Activated naive CD4-positive, alpha-beta T cell treated with anti-CD3 and anti-CD28 coated beads, Interleukin-2, amount 50 U/mL, for 24 hours (primary cell): ENCODE results near the gene TMEM151A.
A peak's percentile ranks its signal among the peaks of the same experiment; 100 is the strongest.
"Not testable (repeated sequence)": the region's sequence is repeated elsewhere in the genome, so short reads cannot be mapped to it uniquely, and the experiment has no call there.

Experiments used
- H3K27ac Mint-ChIP-seq: one replicate; pipeline ENCODE4 v1.8.0; 2021; ENCODE audit warnings: mild to moderate bottlenecking, mixed read lengths
- H3K27me3 Mint-ChIP-seq: one replicate; pipeline ENCODE4 v1.8.0; 2021; ENCODE audit warnings: mixed read lengths
- H3K36me3 Mint-ChIP-seq: one replicate; pipeline ENCODE4 v1.8.0; 2021; ENCODE audit warnings: mixed read lengths
- H3K4me1 Mint-ChIP-seq: one replicate; pipeline ENCODE4 v1.8.0; 2021; ENCODE audit warnings: mixed read lengths
- H3K4me3 Mint-ChIP-seq: one replicate; pipeline ENCODE4 v1.8.0; 2021; ENCODE audit warnings: mild to moderate bottlenecking, mixed read lengths
- H3K9me3 Mint-ChIP-seq: one replicate; pipeline ENCODE4 v1.8.0; 2021; ENCODE audit warnings: mixed read lengths

Gene TMEM151A

GRCh38 chr11:66276619-66277018 lies 15.1 kb upstream of the TMEM151A start:
- not testable (repeated sequence) for H3K27ac Mint-ChIP-seq, H3K36me3 Mint-ChIP-seq, H3K9me3 Mint-ChIP-seq, H3K4me3 Mint-ChIP-seq, H3K27me3 Mint-ChIP-seq
- peaks cover 32% of the 10 kb centered on the region for H3K4me1 Mint-ChIP-seq

GRCh38 chr11:66277064-66277463 lies 14.6 kb upstream of the TMEM151A start:
- peaks cover 31% of the 10 kb centered on the region for H3K4me1 Mint-ChIP-seq
- H3K4me3 Mint-ChIP-seq, result peak overlapping the region; percentile 26
- H3K27me3 Mint-ChIP-seq, H3K9me3 Mint-ChIP-seq, H3K36me3 Mint-ChIP-seq, H3K27ac Mint-ChIP-seq: not testable (repeated sequence)

- peak within 1 kb of the TSS; percentile 62 for H3K27ac Mint-ChIP-seq
- H3K9me3 Mint-ChIP-seq, result no peaks in the 10 kb centered on the region
- H3K27me3 Mint-ChIP-seq, result peaks cover 1% of the 10 kb centered on the region
- H3K36me3 Mint-ChIP-seq, result peaks cover 5% of the 10 kb centered on the region
- peaks cover 34% of the 10 kb centered on the region for H3K4me1 Mint-ChIP-seq
- H3K4me3 Mint-ChIP-seq, result peak within 1 kb of the TSS; percentile 66
Measured at GRCh38 chr11:66277471-66278362, 14.0 kb upstream of the TMEM151A start, which contains the start of gene CNIH2. TSS of gene CNIH2 (plus strand) at chr11:66278175. CDS start at chr11:66278457, 282 bp downstream.

- Mint-ChIP-seq H3K27ac (peak overlapping the region; percentile 62), H3K27me3 (peaks cover 1% of the 10 kb centered on the region), H3K4me3 (peak overlapping the region; percentile 66), H3K9me3 (no peaks in the 10 kb centered on the region), H3K36me3 (peaks cover 2% of the 10 kb centered on the region), H3K4me1 (peaks cover 37% of the 10 kb centered on the region)
Measured at GRCh38 chr11:66278363-66279091, 13.2 kb upstream of the TMEM151A start.

- Mint-ChIP-seq H3K4me3 (peak overlapping the region; percentile 66), H3K27ac (no peak overlapping the region), H3K27me3 (peaks cover 1% of the 10 kb centered on the region), H3K36me3 (no peaks in the 10 kb centered on the region), H3K9me3 (no peaks in the 10 kb centered on the region), H3K4me1 (peaks cover 35% of the 10 kb centered on the region)
Measured at GRCh38 chr11:66279092-66279734, 12.5 kb upstream of the TMEM151A start.

- Mint-ChIP-seq H3K36me3 (no peaks in the 10 kb centered on the region), H3K9me3 (no peaks in the 10 kb centered on the region), H3K4me1 (peaks cover 35% of the 10 kb centered on the region), H3K27me3 (peaks cover 1% of the 10 kb centered on the region), H3K4me3 (no peak overlapping the region), H3K27ac (no peak overlapping the region)
Measured at GRCh38 chr11:66280428-66280827, 11.3 kb upstream of the TMEM151A start.

GRCh38 chr11:66281001-66281400 lies 10.7 kb upstream of the TMEM151A start:
- peak overlapping the region; percentile 65 for H3K27ac Mint-ChIP-seq
- peak overlapping the region; percentile 20 for H3K4me3 Mint-ChIP-seq
- peaks cover 35% of the 10 kb centered on the region for H3K4me1 Mint-ChIP-seq

GRCh38 chr11:66281776-66282467 lies 9.8 kb upstream of the TMEM151A start:
- Mint-ChIP-seq H3K4me1 (peaks cover 38% of the 10 kb centered on the region), H3K27me3 (peaks cover 1% of the 10 kb centered on the region), H3K9me3 (no peaks in the 10 kb centered on the region), H3K36me3 (no peaks in the 10 kb centered on the region), H3K4me3 (peak overlapping the region; percentile 42), H3K27ac (peak overlapping the region; percentile 51)

More at GRCh38 chr11:66281001-66281400, 10.7 kb upstream of the TMEM151A start:
- Mint-ChIP-seq H3K9me3 (no peaks in the 10 kb centered on the region), H3K27me3 (peaks cover 1% of the 10 kb centered on the region), H3K36me3 (no peaks in the 10 kb centered on the region)

- H3K4me1 Mint-ChIP-seq, result peaks cover 44% of the 10 kb centered on the region
Measured at GRCh38 chr11:66282468-66283455, 8.9 kb upstream of the TMEM151A start.

GRCh38 chr11:66283461-66284105 lies 8.1 kb upstream of the TMEM151A start:
- Mint-ChIP-seq H3K9me3 (no peaks in the 10 kb centered on the region), H3K4me1 (peaks cover 43% of the 10 kb centered on the region), H3K27me3 (peaks cover 1% of the 10 kb centered on the region), H3K27ac (no peak overlapping the region), H3K36me3 (no peaks in the 10 kb centered on the region), H3K4me3 (no peak overlapping the region)

More at GRCh38 chr11:66282468-66283455, 8.9 kb upstream of the TMEM151A start:
- H3K27ac Mint-ChIP-seq, result peak overlapping the region; percentile 46
- H3K4me3 Mint-ChIP-seq, result peak overlapping the region; percentile 42
- no peaks in the 10 kb centered on the region for H3K9me3 Mint-ChIP-seq
- H3K27me3 Mint-ChIP-seq, result peaks cover 1% of the 10 kb centered on the region
- H3K36me3 Mint-ChIP-seq, result no peaks in the 10 kb centered on the region

- Mint-ChIP-seq H3K36me3 (no peaks in the 10 kb centered on the region), H3K4me1 (peaks cover 41% of the 10 kb centered on the region), H3K27me3 (peaks cover 1% of the 10 kb centered on the region), H3K27ac (no peak overlapping the region), H3K9me3 (no peaks in the 10 kb centered on the region), H3K4me3 (no peak overlapping the region)
Measured at GRCh38 chr11:66284526-66285078, 7.1 kb upstream of the TMEM151A start.

- H3K36me3 Mint-ChIP-seq, result no peaks in the 10 kb centered on the region
- H3K27ac Mint-ChIP-seq, result peak overlapping the region; percentile 51
Measured at GRCh38 chr11:66285250-66285947, 6.3 kb upstream of the TMEM151A start.

GRCh38 chr11:66286699-66287098 lies 5.0 kb upstream of the TMEM151A start:
- H3K9me3 Mint-ChIP-seq, result no peaks in the 10 kb centered on the region
- no peaks in the 10 kb centered on the region for H3K36me3 Mint-ChIP-seq

More at GRCh38 chr11:66285250-66285947, 6.3 kb upstream of the TMEM151A start:
- Mint-ChIP-seq H3K9me3 (no peaks in the 10 kb centered on the region), H3K4me3 (no peak overlapping the region), H3K4me1 (peaks cover 48% of the 10 kb centered on the region), H3K27me3 (peaks cover 1% of the 10 kb centered on the region)

More at GRCh38 chr11:66286699-66287098, 5.0 kb upstream of the TMEM151A start:
- Mint-ChIP-seq H3K27me3 (no peaks in the 10 kb centered on the region), H3K4me3 (peak overlapping the region; percentile 77), H3K27ac (no peak overlapping the region), H3K4me1 (peaks cover 45% of the 10 kb centered on the region)
